B cell (primary cell): ENCODE data around the gene SIRT3.

Experiments used
- EZH2 ChIP-seq: IDR thresholded peaks from 2 replicates; pipeline ENCODE4 v1.6.1; 2012; ENCODE audit warnings: borderline replicate concordance, low read depth, mild to moderate bottlenecking, moderate library complexity, low read length; ENCODE audit not compliant: insufficient read depth, poor library complexity, severe bottlenecking
- TF ChIP-seq, protein P1 (sequence below): fragments of 200-600 bp; IDR thresholded peaks from one replicate; pipeline ENCODE4 v1.8.0; 2022; ENCODE audit warnings: antibody characterized with exemption, mild to moderate bottlenecking

DNA sequence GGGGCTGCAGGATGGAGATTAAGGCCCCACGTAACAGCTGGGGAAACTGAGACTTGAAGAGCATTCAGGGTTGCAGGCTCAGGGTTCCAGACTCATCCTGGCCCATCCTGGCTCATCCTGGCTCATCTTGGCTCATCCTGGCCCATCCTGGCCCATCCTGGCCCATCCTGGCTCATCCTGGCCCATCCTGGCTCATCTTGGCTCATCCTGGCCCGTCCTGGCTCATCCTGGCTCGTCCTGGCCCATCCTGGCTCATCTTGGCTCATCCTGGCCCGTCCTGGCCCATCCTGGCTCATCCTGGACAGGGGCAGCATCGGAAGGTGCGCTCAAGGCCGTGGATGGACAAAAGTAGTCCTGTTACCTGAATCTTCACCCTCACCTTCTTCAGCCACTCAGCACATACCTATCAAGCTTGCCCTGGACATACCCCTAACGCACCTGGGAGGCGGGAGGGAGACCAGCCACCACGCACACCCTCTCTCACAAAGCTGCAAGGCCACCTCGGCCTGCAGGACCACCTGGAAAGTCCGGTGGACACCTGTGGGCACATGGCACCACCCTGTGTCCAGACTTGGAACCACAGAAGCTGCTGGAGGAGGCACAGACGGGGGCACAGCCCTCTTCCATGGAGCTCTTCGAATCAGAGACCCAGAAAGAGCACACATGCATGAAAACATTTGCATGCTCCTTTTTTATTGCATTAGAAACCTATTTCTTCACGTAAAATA, 21.8 kb upstream of the SIRT3 start:
- TF ChIP-seq, protein P1, sequence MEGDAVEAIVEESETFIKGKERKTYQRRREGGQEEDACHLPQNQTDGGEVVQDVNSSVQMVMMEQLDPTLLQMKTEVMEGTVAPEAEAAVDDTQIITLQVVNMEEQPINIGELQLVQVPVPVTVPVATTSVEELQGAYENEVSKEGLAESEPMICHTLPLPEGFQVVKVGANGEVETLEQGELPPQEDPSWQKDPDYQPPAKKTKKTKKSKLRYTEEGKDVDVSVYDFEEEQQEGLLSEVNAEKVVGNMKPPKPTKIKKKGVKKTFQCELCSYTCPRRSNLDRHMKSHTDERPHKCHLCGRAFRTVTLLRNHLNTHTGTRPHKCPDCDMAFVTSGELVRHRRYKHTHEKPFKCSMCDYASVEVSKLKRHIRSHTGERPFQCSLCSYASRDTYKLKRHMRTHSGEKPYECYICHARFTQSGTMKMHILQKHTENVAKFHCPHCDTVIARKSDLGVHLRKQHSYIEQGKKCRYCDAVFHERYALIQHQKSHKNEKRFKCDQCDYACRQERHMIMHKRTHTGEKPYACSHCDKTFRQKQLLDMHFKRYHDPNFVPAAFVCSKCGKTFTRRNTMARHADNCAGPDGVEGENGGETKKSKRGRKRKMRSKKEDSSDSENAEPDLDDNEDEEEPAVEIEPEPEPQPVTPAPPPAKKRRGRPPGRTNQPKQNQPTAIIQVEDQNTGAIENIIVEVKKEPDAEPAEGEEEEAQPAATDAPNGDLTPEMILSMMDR, result no peak
- TF ChIP-seq EZH2, result no peak
